A673 (cell line): ENCODE measurements around the gene MAMDC2.

Experiments used
- CTCF ChIP-seq: fragments of 300-800, 200-600 bp; sonication (generic); conservative IDR thresholded peaks from 2 replicates; pipeline ENCODE4 v1.5.1; 2017; ENCODE audit warnings: low read depth, mild to moderate bottlenecking, antibody characterized with exemption, low read length, moderate library complexity, mixed read lengths
- EZH2 ChIP-seq: fragments of 200-600 bp; sonication (generic); IDR thresholded peaks from 2 replicates; pipeline ENCODE4 v1.6.1; 2017; ENCODE audit warnings: borderline replicate concordance, low read depth, mild to moderate bottlenecking, mixed read lengths, antibody characterized with exemption, low read length; ENCODE audit not compliant: poor library complexity, severe bottlenecking

- TF ChIP-seq EZH2 (no peak), CTCF (no peak)
These were observed 161.8 kb downstream of the MAMDC2 start for GRCh38 chr9:70205366-70206020.
